A673 (cell line): ENCODE results near the gene RHAG. TPM values are rescaled to one million over a fixed set of nuclear protein-coding genes. Genes with fewer than 3 reads are reported as not detected.

Source experiments
- BruUV-seq: library from RNA; stranded (reverse); fragments of 400-500 nt; replicated peaks from 2 replicates; lab custom pipeline; 2021; lab: Mats Ljungman, UMichigan
- CTCF ChIA-PET: fragments of 300-600 bp; sonication (Branson Sonifier 250); formaldehyde crosslinking; loops from one replicate; lab custom pipeline; 2022; ENCODE audit warnings: antibody characterized with exemption; lab: Charles Lee
- POLR2A ChIA-PET: fragments of 300-600 bp; sonication (Branson Sonifier 250); formaldehyde crosslinking; loops from one replicate; lab custom pipeline; 2022; ENCODE audit warnings: antibody characterized with exemption; ENCODE audit not compliant: low non-redundant PET; lab: Charles Lee
- DNase-seq: peaks from one replicate; pipeline ENCODE4 v3.0.0-alpha.2; 2015; ENCODE audit warnings: low spot score
- H3K27ac ChIP-seq: fragments of 200-600 bp; sonication (generic); 2 replicates; pipeline ENCODE4 v1.5.1; 2016; ENCODE audit warnings: mixed run types, low read depth, mild to moderate bottlenecking, mixed read lengths, antibody characterized with exemption, low read length; ENCODE audit not compliant: poor library complexity, severe bottlenecking
- H3K27me3 ChIP-seq: fragments of 200-600 bp; sonication (generic); replicated peaks from 2 replicates; pipeline ENCODE4 v1.6.1; 2017; ENCODE audit warnings: mixed run types, low read depth, mild to moderate bottlenecking, mixed read lengths, antibody characterized with exemption, low read length; ENCODE audit not compliant: insufficient read depth, poor library complexity
- H3K36me3 ChIP-seq: fragments of 200-600 bp; sonication (generic); 2 replicates; pipeline ENCODE4 v1.6.1; 2016; ENCODE audit warnings: mixed run types, mild to moderate bottlenecking, mixed read lengths, antibody characterized with exemption, low read length; ENCODE audit not compliant: insufficient read depth, poor library complexity, severe bottlenecking
- H3K4me1 ChIP-seq: fragments of 200-600 bp; sonication (generic); 2 replicates; pipeline ENCODE4 v1.6.1; 2017; ENCODE audit warnings: mixed run types, mild to moderate bottlenecking, mixed read lengths, antibody characterized with exemption, low read length; ENCODE audit not compliant: insufficient read depth, poor library complexity, severe bottlenecking
- H3K4me3 ChIP-seq: fragments of 200-600 bp; sonication (generic); 2 replicates; pipeline ENCODE4 v1.5.1; 2016; ENCODE audit warnings: low read depth, mixed run types, mild to moderate bottlenecking, mixed read lengths, low read length; ENCODE audit not compliant: poor library complexity, severe bottlenecking
- H3K9me3 ChIP-seq: fragments of 200-600 bp; sonication (generic); 2 replicates; pipeline ENCODE4 v1.6.1; 2016; ENCODE audit warnings: mixed run types, low read depth, mild to moderate bottlenecking, mixed read lengths, antibody characterized with exemption, low read length; ENCODE audit not compliant: poor library complexity, severe bottlenecking
- CTCF ChIP-seq: fragments of 300-800, 200-600 bp; sonication (generic); conservative IDR thresholded peaks from 2 replicates; pipeline ENCODE4 v1.5.1; 2017; ENCODE audit warnings: low read depth, mild to moderate bottlenecking, antibody characterized with exemption, low read length, moderate library complexity, mixed read lengths
- EZH2 ChIP-seq: fragments of 200-600 bp; sonication (generic); IDR thresholded peaks from 2 replicates; pipeline ENCODE4 v1.6.1; 2017; ENCODE audit warnings: borderline replicate concordance, low read depth, mild to moderate bottlenecking, mixed read lengths, antibody characterized with exemption, low read length; ENCODE audit not compliant: poor library complexity, severe bottlenecking
- intact Hi-C: fragments of 100-400 bp; cut with micrococcal nuclease; formaldehyde crosslinking; loops from one replicate; pipeline ENCODE4 v1.10.0; 2022; ENCODE audit not compliant: unreplicated experiment
- total RNA-seq: library from RNA; stranded (reverse); gene quantifications from 2 replicates; pipeline ENCODE4 v1.2.3, GENCODE V29; 2021

Gene RHAG
- total RNA-seq, 1 experiment from 2014 or later, result not detected

DNA sequence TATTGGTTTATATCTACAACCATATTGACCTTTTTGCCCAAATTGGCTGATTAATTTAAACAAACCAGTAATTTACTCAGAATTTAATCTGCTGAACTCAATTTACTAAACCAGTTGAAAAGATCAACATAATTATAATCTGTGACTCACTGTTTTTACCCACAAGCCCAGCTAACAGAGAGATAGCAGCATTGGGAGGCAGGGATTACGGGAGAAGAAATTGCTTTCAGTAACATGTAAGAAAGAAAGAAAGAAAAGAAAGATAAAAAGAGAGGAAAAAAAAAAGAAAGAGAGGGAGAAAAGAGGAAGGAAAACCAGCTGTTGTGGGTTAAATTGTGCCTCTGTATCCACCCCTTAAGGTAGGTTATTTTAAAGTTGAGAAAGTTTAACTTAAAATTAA, 13.3 kb upstream of the RHAG start:
- Histone ChIP-seq H3K27me3 (peaks cover 18% of the 10 kb centered on the region), H3K9me3 (no peaks in the 10 kb centered on the region), H3K4me1 (no peaks in the 10 kb centered on the region), H3K36me3 (no peaks in the 10 kb centered on the region), H3K4me3 (no peak overlapping the region), H3K27ac (no peak overlapping the region)
- POLR2A ChIA-PET, result no interaction called here
- CTCF ChIA-PET, result no interaction called here
- BruUV-seq, result no TSS peak
- DNase-seq, result no peak
- intact Hi-C loops, result no loop called here
- TF ChIP-seq CTCF, result no peak
- no peak for TF ChIP-seq EZH2

DNA sequence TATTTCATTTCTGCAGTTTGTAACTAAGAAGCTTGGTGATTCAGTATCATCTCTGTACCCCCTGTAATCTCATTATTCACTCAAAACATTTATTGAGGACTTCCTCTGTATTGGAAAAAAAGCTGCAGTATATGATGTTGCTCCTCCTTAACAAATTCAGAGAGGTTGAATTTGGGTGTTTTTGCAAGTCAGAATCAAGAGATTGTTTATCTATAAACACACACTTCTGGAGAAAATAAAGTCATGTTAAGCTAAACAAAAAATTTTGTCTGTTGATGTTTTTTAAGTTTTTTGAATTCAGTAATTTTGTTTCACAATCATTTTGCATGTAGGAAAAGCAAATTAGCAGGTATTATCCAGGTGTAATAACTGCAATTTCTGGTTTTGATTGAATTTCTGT, 11.4 kb upstream of the RHAG start:
- Histone ChIP-seq H3K4me1 (no peaks in the 10 kb centered on the region), H3K9me3 (no peaks in the 10 kb centered on the region), H3K27ac (no peak overlapping the region), H3K27me3 (peaks cover 11% of the 10 kb centered on the region), H3K4me3 (no peak overlapping the region), H3K36me3 (no peaks in the 10 kb centered on the region)
- CTCF ChIA-PET, result no interaction called here
- BruUV-seq, result no TSS peak
- no peak for DNase-seq
- intact Hi-C loops, result no loop called here
- POLR2A ChIA-PET, result no interaction called here
- TF ChIP-seq CTCF, result no peak
- TF ChIP-seq EZH2, result no peak

DNA sequence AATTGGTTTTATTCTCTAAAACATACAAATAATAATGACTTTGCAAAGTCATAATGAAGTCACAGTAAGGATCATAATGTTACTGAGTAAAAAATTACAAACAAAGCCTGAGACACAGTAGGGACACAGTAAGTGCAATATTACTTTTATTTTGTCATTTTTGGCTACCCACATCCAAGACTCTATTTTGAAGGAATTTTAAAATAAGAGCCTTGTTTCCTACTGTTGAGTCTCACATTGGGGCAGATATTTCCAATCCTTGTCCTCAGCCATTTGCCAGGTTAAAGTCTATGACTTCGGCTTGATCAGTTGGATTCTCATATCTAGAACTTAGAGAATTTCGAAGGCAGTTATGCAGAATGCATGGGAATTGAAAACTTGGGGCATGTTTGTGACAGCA, 10.8 kb upstream of the RHAG start:
- intact Hi-C loops, result no loop called here
- Histone ChIP-seq H3K27ac (no peak overlapping the region), H3K9me3 (no peaks in the 10 kb centered on the region), H3K4me3 (no peak overlapping the region), H3K36me3 (no peaks in the 10 kb centered on the region), H3K27me3 (peaks cover 11% of the 10 kb centered on the region), H3K4me1 (no peaks in the 10 kb centered on the region)
- no peak for TF ChIP-seq CTCF
- ChIA-PET CTCF (no interaction called here), POLR2A (no interaction called here)
- DNase-seq, result no peak
- no TSS peak for BruUV-seq
